GM12878 (cell line): Measurements from ENCODE around the gene EIF4E2. TPM values are rescaled to one million over a fixed set of nuclear protein-coding genes. Genes with fewer than 3 reads are reported as not detected.

Source experiments
- ATAC-seq: fragments of 200-7000 bp; cut with Tn5 transposase; 3 replicates; pipeline ENCODE4 v1.9.1; 2020; ENCODE audit warnings: mild to moderate bottlenecking, moderate library complexity
- BruUV-seq: library from RNA; stranded (reverse); fragments of 400-500 nt; replicated peaks from 2 replicates; lab custom pipeline; 2021; lab: Mats Ljungman, UMichigan
- CTCF ChIA-PET: fragments of 300-600 bp; sonication (Branson Sonifier 250); formaldehyde crosslinking; extraction: SDS; loops from one replicate; lab custom pipeline; 2021; ENCODE audit warnings: inconsistent platforms; lab: Yijun Ruan, JAX
- POLR2A ChIA-PET: fragments of 350-600 bp; formaldehyde crosslinking; extraction: SDS; loops from one replicate; lab custom pipeline; 2021; ENCODE audit warnings: inconsistent platforms; lab: Charles Lee
- RAD21 ChIA-PET: fragments of 300-600 bp; sonication (Branson Sonifier 250); formaldehyde crosslinking; loops from one replicate; lab custom pipeline; 2023; ENCODE audit warnings: antibody characterized with exemption; ENCODE audit not compliant: unreplicated experiment; lab: Charles Lee
- SMC1A ChIA-PET: fragments of 300-600 bp; sonication (Branson Sonifier 250); formaldehyde crosslinking; loops from one replicate; lab custom pipeline; 2023; ENCODE audit not compliant: unreplicated experiment, uncharacterized antibody; lab: Charles Lee
- DNase-seq: peaks from one replicate; pipeline ENCODE4 v3.0.0-alpha.2; 2011; ENCODE audit warnings: low read depth, low spot score
- FAIRE-seq: peaks from 3 replicates; lab custom pipeline; 2011; peaks lifted over from hg19 to GRCh38; lab: Jason Lieb, UNC
- H2AFZ ChIP-seq: 2 replicates; pipeline ENCODE4 v1.6.0; 2011; ENCODE audit warnings: low read depth, low read length, control low read depth; ENCODE audit not compliant: control insufficient read depth
- H3K27ac ChIP-seq: 2 replicates; pipeline ENCODE4 v1.5.1; 2011; ENCODE audit warnings: control low read depth; ENCODE audit not compliant: control insufficient read depth, insufficient read depth
- H3K27me3 ChIP-seq, 2 experiments: replicated peaks in 1 of 2; 2 replicates each; pipeline versions ENCODE4 v1.6.0 to v1.6.1; 2011; ENCODE audit warnings: low read length in 1 of 2; ENCODE audit not compliant: control insufficient read depth in 2 of 2, insufficient read depth in 2 of 2
- H3K36me3 ChIP-seq, 2 experiments: 2 replicates each; pipeline ENCODE4 v1.5.1; 2011; ENCODE audit warnings: low read length in 1 of 2; ENCODE audit not compliant: control insufficient read depth in 2 of 2, insufficient read depth in 2 of 2
- H3K4me1 ChIP-seq: 2 replicates; pipeline ENCODE4 v1.6.1; 2011; ENCODE audit warnings: mild to moderate bottlenecking, low read length, moderate library complexity, mixed read lengths; ENCODE audit not compliant: control insufficient read depth, insufficient read depth
- H3K4me2 ChIP-seq: 2 replicates; pipeline ENCODE4 v1.6.0; 2011; ENCODE audit warnings: control low read depth; ENCODE audit not compliant: control insufficient read depth, insufficient read depth
- H3K4me3 ChIP-seq: fragments of 200-600 bp; sonication (generic); 2 replicates; pipeline ENCODE4 v1.5.1; 2016
- H3K79me2 ChIP-seq: 2 replicates; pipeline ENCODE4 v1.6.0; 2011; ENCODE audit warnings: low read length; ENCODE audit not compliant: control insufficient read depth, insufficient read depth
- H3K9ac ChIP-seq: 2 replicates; pipeline ENCODE4 v1.8.0; 2011; ENCODE audit warnings: low read length, control low read depth, mixed read lengths; ENCODE audit not compliant: control insufficient read depth, insufficient read depth
- H3K9me3 ChIP-seq: replicated peaks from 3 replicates; pipeline ENCODE4 v1.5.1; 2011; ENCODE audit warnings: mild to moderate bottlenecking, low read length; ENCODE audit not compliant: control insufficient read depth, insufficient read depth
- H4K20me1 ChIP-seq: 2 replicates; pipeline ENCODE4 v1.6.0; 2011; ENCODE audit not compliant: control insufficient read depth, insufficient read depth
- BCLAF1 ChIP-seq: fragments of 450-650 bp; IDR thresholded peaks from 2 replicates; pipeline ENCODE4 v1.6.1; 2017; ENCODE audit warnings: antibody characterized with exemption, mild to moderate bottlenecking, moderate library complexity
- CHD1 ChIP-seq: IDR thresholded peaks from 2 replicates; pipeline ENCODE4 v1.6.1; 2012; ENCODE audit warnings: low read depth, low read length, improper control_type of control experiment
- RAD21 ChIP-seq: IDR thresholded peaks from 2 replicates; pipeline ENCODE4 v1.6.1; 2011; ENCODE audit warnings: mild to moderate bottlenecking, low read depth, low read length, moderate library complexity; ENCODE audit not compliant: insufficient read depth
- RBBP5 ChIP-seq: fragments of 200-600 bp; sonication (generic); conservative IDR thresholded peaks from 2 replicates; pipeline ENCODE4 v1.6.1; 2016
- ZNF217 ChIP-seq: fragments of 450-650 bp; IDR thresholded peaks from 2 replicates; pipeline ENCODE4 v1.6.1; 2017; ENCODE audit warnings: antibody characterized with exemption, mild to moderate bottlenecking
- WGBS: methylation state at CpG from one replicate; pipeline ENCODE4 v1.1.6; 2016; ENCODE audit warnings: low lambda C conversion rate; ENCODE audit not compliant: insufficient replicate concordance, insufficient coverage; ENCODE audit errors: missing lambda C conversion rate; 5-methylcytosine and 5-hydroxymethylcytosine counted together
- in situ Hi-C: fragments of 300-500 bp; cut with MboI; formaldehyde crosslinking; loops from 9 replicates; pipeline ENCODE4 v1.14.3; 2018; ENCODE audit warnings: mixed read lengths
- intact Hi-C: fragments of 100-400 bp; cut with micrococcal nuclease; formaldehyde crosslinking; loops from one replicate; pipeline ENCODE4 v1.14.2; 2022; ENCODE audit not compliant: unreplicated experiment
- polyA plus RNA-seq, 11 experiments: library from polyadenylated mRNA; depleted of rRNA in 4 of 11; unstranded in 6 of 11; stranded (reverse) in 5 of 11; fragments of >200 nt; fragmentation: Nextera tagmentation in 4 of 11; fragmentation: Illumina TruSeq in 1 of 11; extraction: Ambion mirVana in 4 of 11; extraction: Trizol in 1 of 11; gene quantifications; 1 replicate in 1 of 11; 2 replicates in 10 of 11; pipeline versions ENCODE4 v1.2.1 to v1.2.3, GENCODE V29; 2011 to 2016; ENCODE audit warnings: inconsistent platforms in 2 of 11, missing spikeins in 2 of 11, low read depth in 1 of 11
- total RNA-seq, 4 experiments: library from RNA; depleted of rRNA in 3 of 4; stranded (reverse); fragments of >200 nt in 3 of 4; fragmentation: Illumina TruSeq in 1 of 4; extraction: Trizol in 1 of 4; gene quantifications; 2 replicates each; pipeline versions ENCODE4 v1.2.1 to v1.2.3, GENCODE V29; 2013 to 2021

Gene EIF4E2
- total and polyA plus RNA-seq, 10 of the 15 experiments (the other 5 are each of a cell fraction or from before 2014, with no cell fraction given): 56.1 to 158 (median 110) TPM

GRCh38 chr2:232567721-232568120 lies 17.2 kb downstream of the EIF4E2 start:
- Histone ChIP-seq H3K36me3 (peaks cover 15 to 47% of the 10 kb centered on the region in 2 experiments), H3K9ac (no peak overlapping the region), H3K9me3 (no peaks in the 10 kb centered on the region), H3K79me2 (no peaks in the 10 kb centered on the region), H3K27ac (no peak overlapping the region), H4K20me1 (no peaks in the 10 kb centered on the region), H3K4me2 (no peak overlapping the region), H2AFZ (no peak overlapping the region), H3K4me3 (no peak overlapping the region), H3K4me1 (no peaks in the 10 kb centered on the region), H3K27me3 (no peaks in the 10 kb centered on the region)
- no peak for TF ChIP-seq BCLAF1
- in situ Hi-C loops (no loop called here), intact Hi-C loops (no loop called here)
- ChIA-PET POLR2A (no interaction called here), SMC1A (no interaction called here), RAD21 (no interaction called here), CTCF (no interaction called here)
- no peak for DNase-seq
- no peak for ATAC-seq
- FAIRE-seq: no peak
- BruUV-seq: no TSS peak

- in situ Hi-C loops: no loop called here
- FAIRE-seq: no peak
- Histone ChIP-seq H3K9ac (no peak overlapping the region), H3K4me3 (no peak overlapping the region), H3K4me1 (no peaks in the 10 kb centered on the region), H3K79me2 (no peaks in the 10 kb centered on the region), H4K20me1 (no peaks in the 10 kb centered on the region)
- ChIA-PET SMC1A (no interaction called here), RAD21 (no interaction called here)
- 72% methylated on average over 5 of the region's 5 CpGs for WGBS
- TF ChIP-seq RAD21 (no peak), ZNF217 (no peak), RBBP5 (no peak), CHD1 (no peak)
- TF ChIP-seq, all 136 proteins: peak for 0
- intact Hi-C loops: no loop called here
- Histone ChIP-seq H3K9me3 (no peaks in the 10 kb centered on the region), H2AFZ (no peak overlapping the region), H3K27me3 (no peaks in the 10 kb centered on the region), H3K36me3 (peaks cover 15 to 44% of the 10 kb centered on the region in 2 experiments), H3K27ac (no peak overlapping the region), H3K4me2 (no peak overlapping the region)
- ChIA-PET POLR2A (interaction anchor here (0.6 kb wide), 1 partner anchor 747 kb away, joined by 3 read pairs; no protein-coding TSS in a partner anchor), CTCF (no interaction called here)
- DNase-seq (no peak), ATAC-seq (no peak)
- no TSS peak for BruUV-seq
Observed at GRCh38 chr2:232568161-232568560, 17.7 kb downstream of the EIF4E2 start.
